Retinal pigment epithelial cell (primary cell): ENCODE data around the gene NAA38.
"Not testable (repeated sequence)": the region's sequence is repeated elsewhere in the genome, so short reads cannot be mapped to it uniquely, and the experiment has no call there.

Experiments
- DNase-seq: peaks from one replicate; pipeline ENCODE4 v3.0.0-alpha.2; 2010; ENCODE audit warnings: low read depth
- H3K4me3 ChIP-seq: 2 replicates; pipeline ENCODE4 v1.5.1; 2011; ENCODE audit warnings: mild to moderate bottlenecking, low read length, control low read depth, moderate library complexity
- CTCF ChIP-seq: conservative IDR thresholded peaks from 2 replicates; pipeline ENCODE4 v1.5.1; 2011; ENCODE audit warnings: low read depth, low read length, control low read depth, inconsistent platforms

Gene NAA38

DNA sequence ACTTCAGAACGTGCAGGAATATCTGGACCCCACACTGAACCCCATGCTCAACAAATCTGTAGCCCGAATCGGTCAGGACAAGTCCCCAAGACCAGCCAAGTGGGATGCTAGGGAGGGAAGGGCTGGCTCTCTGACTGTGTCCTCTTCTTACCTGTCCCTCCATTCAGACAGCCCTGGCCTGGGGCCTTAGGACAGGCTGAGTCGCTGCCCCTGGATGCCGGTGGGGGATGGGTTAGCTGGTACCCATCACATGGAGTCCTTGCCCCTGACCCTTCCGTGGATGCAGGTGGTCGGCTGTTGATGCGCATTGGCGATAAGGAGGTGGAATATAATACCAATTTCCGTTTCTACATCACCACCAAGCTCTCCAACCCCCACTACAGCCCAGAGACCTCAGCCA, 39.3 kb downstream of the NAA38 start:
- no peak for DNase-seq
- no peak for TF ChIP-seq CTCF
- H3K4me3 ChIP-seq, result no peak overlapping the region

DNA sequence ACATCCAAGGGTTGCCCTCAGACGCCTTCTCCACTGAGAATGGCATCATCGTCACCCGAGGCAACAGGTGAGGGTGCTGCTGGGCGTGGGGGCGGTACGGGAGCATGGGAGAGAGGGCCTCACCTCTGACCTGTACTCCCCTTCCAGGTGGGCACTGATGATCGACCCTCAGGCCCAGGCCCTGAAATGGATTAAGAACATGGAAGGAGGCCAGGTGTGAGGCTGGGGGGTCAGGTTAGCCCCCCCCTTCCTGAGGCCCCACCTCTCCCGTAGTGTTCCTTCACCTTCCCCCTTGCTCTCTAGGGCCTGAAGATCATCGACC, 39.8 kb downstream of the NAA38 start:
- no peak for DNase-seq
- TF ChIP-seq CTCF, result no peak
- H3K4me3 ChIP-seq, result no peak overlapping the region

DNA sequence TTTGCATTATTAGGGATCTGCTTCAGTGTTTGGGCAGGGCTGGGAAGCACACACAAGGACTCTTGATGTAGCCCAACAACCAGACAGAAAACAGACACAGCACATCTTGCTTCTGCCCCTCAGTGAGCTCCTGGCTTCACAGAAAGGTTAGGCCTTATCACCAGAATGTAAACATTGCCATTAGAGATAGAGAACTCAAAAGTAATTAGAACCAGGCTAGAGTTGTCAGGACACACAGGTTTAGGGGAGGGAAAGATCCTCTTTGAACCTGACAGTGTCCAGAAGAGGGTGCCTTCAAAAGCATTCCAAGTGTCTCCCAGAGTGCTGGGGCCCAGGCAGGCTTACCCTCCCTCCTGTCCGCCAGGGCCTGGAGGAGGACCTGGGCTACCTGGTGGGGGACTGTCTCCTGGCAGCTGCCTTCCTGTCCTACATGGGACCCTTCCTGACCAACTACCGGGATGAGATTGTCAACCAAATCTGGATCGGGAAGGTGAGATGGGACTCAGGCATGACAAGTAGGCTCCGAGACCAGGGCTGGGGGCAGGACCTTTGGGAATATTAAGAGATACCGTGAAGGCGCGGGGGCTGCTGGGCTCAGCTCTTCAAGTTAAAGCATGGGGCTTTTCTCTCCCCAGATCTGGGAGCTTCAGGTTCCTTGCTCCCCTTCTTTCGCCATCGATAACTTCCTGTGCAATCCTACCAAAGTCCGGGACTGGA, 40.3 kb downstream of the NAA38 start:
- no peak for TF ChIP-seq CTCF
- DNase-seq, result no peak
- H3K4me3 ChIP-seq, result no peak overlapping the region

DNA sequence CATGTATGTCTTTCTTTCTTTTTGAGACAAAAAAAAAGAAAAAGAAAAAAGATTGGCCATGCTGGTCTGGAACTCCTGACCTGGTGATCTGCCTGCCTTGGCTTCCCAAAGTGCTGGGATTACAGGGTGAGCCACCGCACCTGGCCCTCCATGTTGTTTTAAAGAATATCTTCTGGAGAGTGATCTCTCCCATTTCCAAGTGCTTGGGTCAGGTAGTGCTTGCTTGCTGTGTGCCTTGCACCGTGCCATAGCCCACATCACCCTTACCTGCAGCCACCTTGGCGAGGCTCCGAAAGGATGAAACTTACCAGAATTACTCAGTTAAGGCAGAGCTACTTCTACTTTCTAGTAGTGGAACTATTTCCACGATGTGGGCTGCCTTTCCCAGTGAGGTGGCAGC, 42.4 kb downstream of the NAA38 start:
- H3K4me3 ChIP-seq, result no peak overlapping the region
- TF ChIP-seq CTCF, result no peak
- no peak for DNase-seq

DNA sequence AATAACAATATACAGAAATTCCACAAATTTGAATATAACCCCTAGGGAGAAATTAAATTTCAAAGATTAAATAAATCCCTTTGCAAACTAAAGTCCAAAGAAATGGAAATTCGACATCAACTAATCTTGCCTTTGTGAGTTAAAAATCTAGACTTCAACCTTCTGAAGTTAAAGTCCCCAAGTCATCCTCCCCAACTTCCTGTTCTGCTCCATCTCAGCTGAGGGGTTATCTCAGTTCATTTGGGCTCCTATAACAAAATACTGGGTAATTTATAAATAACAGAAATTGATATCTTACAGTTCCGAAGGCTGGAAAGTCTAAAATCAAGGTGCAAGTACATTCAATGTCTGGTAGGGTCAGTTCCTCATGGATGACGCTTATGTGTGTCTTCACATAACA, 46.1 kb downstream of the NAA38 start:
- no peak overlapping the region for H3K4me3 ChIP-seq
- no peak for DNase-seq
- no peak for TF ChIP-seq CTCF

DNA sequence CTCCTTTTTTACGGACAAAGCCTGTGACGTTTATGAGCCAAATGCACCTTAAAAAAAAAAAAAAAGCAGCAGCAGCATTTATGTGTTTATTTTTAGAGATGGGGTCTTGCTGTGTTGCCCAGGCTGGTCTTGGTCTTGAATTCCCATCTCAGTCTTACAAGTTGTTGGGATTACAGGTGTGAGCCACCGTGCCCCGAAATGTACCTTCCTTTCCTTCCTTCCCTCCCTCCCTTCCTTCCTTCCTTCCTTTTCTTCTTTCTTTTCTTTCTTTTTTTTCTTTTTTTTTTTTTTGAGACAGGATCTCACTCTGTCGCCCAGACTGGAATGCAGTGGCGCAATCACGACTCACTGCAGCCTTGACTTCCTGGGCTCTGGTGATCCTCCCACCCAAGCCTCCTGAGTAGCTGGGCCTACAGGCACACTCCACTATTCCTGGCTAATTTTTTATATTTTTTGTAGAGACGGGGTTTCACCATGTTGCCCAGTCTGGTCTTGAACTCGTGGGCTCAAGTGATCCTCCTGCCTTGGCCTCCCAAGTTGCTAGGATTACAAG, 47.5 kb downstream of the NAA38 start:
- H3K4me3 ChIP-seq, result not testable (repeated sequence)

DNA sequence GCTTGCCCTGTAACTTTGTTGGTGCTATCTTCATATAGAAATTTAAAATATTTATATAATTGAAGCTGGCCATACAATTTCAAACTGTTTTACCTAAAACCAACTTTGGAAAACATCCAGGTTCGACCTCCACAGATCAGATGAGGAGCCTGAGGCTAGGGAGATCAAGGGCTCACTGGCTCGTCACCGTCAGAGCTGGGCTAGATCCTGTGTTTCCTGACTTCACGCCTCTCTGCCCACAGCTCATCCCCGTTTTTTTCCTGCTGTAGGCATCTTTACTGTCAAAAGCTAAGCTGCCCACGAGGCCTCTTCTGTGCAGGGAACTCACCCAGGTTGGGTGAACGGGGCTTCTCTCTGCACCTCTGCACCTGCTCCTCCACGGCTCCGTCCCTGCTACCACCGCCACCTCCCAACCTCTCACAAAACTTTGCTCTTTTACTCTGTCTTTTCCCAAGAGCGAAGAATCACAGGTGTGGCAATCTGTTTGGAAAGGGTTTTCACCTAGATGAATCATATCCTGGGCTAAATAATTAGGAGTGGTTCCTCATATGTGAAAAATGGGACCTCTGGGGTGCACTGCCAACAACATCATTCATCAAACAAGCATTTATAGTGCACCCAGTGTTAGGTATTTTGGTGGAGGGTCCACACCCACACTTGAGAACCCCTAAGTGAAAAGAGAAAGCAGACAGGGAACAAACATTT, 48.1 kb downstream of the NAA38 start:
- no peak overlapping the region for H3K4me3 ChIP-seq
- no peak for TF ChIP-seq CTCF
- DNase-seq, result no peak

More for the DNA sequence above, 47.5 kb downstream of the NAA38 start:
- not testable (repeated sequence) for DNase-seq
